SK-N-SH treated with all-trans-retinoic acid at 6 μM for 48 hours (cell line): ENCODE data around the gene HNRNPUL1.

Source experiments
- BACH2 ChIP-seq: fragments of 250-450 bp; sonication (Bioruptor Pico); IDR thresholded peaks from 2 replicates; pipeline ENCODE4 v1.9.0; 2021; ENCODE audit warnings: mild to moderate bottlenecking, borderline replicate concordance
- CREB5 ChIP-seq: fragments of 250-450 bp; sonication (Bioruptor Pico); IDR thresholded peaks from 2 replicates; pipeline ENCODE4 v1.5.1; 2020; ENCODE audit warnings: low read depth, mild to moderate bottlenecking, moderate library complexity
- ESRRG ChIP-seq: fragments of 250-450 bp; sonication (Bioruptor Pico); IDR thresholded peaks from 2 replicates; pipeline ENCODE4 v1.6.1; 2021; ENCODE audit warnings: mild to moderate bottlenecking
- ISL1 ChIP-seq: fragments of 250-450 bp; sonication (Bioruptor Pico); IDR thresholded peaks from 2 replicates; pipeline ENCODE4 v2.1.2; 2022; ENCODE audit warnings: mild to moderate bottlenecking, moderate library complexity
- PATZ1 ChIP-seq: fragments of 250-450 bp; sonication (Bioruptor Pico); IDR thresholded peaks from 2 replicates; pipeline ENCODE4 v1.8.0; 2020; ENCODE audit warnings: mild to moderate bottlenecking, moderate library complexity, borderline replicate concordance
- POU6F1 ChIP-seq: fragments of 250-450 bp; sonication (Bioruptor Pico); IDR thresholded peaks from 2 replicates; pipeline ENCODE4 v1.8.0; 2021; ENCODE audit warnings: low read depth, mild to moderate bottlenecking, moderate library complexity, borderline replicate concordance
- PPARA ChIP-seq: fragments of 250-450 bp; sonication (Bioruptor Pico); IDR thresholded peaks from 2 replicates; pipeline ENCODE4 v1.5.0; 2020; ENCODE audit warnings: mild to moderate bottlenecking, borderline replicate concordance
- SNAI2 ChIP-seq: fragments of 250-450 bp; sonication (Bioruptor Pico); IDR thresholded peaks from 2 replicates; pipeline ENCODE4 v1.5.0; 2020; ENCODE audit warnings: mild to moderate bottlenecking, moderate library complexity
- TOX ChIP-seq: fragments of 250-450 bp; sonication (Bioruptor Pico); IDR thresholded peaks from 2 replicates; pipeline ENCODE4 v1.8.0; 2021; ENCODE audit warnings: mild to moderate bottlenecking, moderate library complexity, borderline replicate concordance
- ZFP3 ChIP-seq: fragments of 250-450 bp; sonication (Bioruptor Pico); IDR thresholded peaks from 2 replicates; pipeline ENCODE4 v1.5.0; 2020; ENCODE audit warnings: mild to moderate bottlenecking, moderate library complexity
- ZFP30 ChIP-seq: fragments of 450-650 bp; formaldehyde crosslinking; IDR thresholded peaks from 2 replicates; pipeline ENCODE4 v1.5.0; 2022; ENCODE audit warnings: mild to moderate bottlenecking, moderate library complexity
- ZNF70 ChIP-seq: fragments of 450-650 bp; formaldehyde crosslinking; IDR thresholded peaks from 2 replicates; pipeline ENCODE4 v1.5.0; 2020; ENCODE audit warnings: mild to moderate bottlenecking, moderate library complexity
- ZNF8 ChIP-seq: fragments of 450-650 bp; formaldehyde crosslinking; IDR thresholded peaks from 2 replicates; pipeline ENCODE4 v1.5.0; 2020; ENCODE audit warnings: mild to moderate bottlenecking, moderate library complexity

- TF ChIP-seq ZNF70: no peak
- no peak for TF ChIP-seq CREB5 (CRISPR knock-in tag)
- no peak for TF ChIP-seq BACH2 (CRISPR knock-in tag)
- no peak for TF ChIP-seq PATZ1 (CRISPR knock-in tag)
- no peak for TF ChIP-seq TOX (CRISPR knock-in tag)
- no peak for TF ChIP-seq PPARA (CRISPR knock-in tag)
- no peak for TF ChIP-seq ZNF8 (CRISPR knock-in tag)
- no peak for TF ChIP-seq ZFP30
- TF ChIP-seq ESRRG (CRISPR knock-in tag): no peak
- no peak for TF ChIP-seq SNAI2
- no peak for TF ChIP-seq ZFP3 (CRISPR knock-in tag)
- no peak for TF ChIP-seq ISL1
- TF ChIP-seq POU6F1 (CRISPR knock-in tag): no peak
Measured at GRCh38 chr19:41255171-41255570, 9.0 kb upstream of the HNRNPUL1 start.
